HG03469 (cell line): ENCODE measurements around the gene ALDH18A1.
"Not testable (repeated sequence)": the region's sequence is repeated elsewhere in the genome, so short reads cannot be mapped to it uniquely, and the experiment has no call there.

ENCODE experiments used
- ATAC-seq: cut with Tn5 transposase; IDR thresholded peaks from one replicate; pipeline ENCODE4 v1.9.1; 2021; ENCODE audit warnings: mild to moderate bottlenecking, moderate library complexity, moderate number of reproducible peaks; ENCODE audit not compliant: unreplicated experiment

ALDH18A1 gene

GRCh38 chr10:95651346-95652060, 5.0 kb downstream of the ALDH18A1 start:
- no peak for ATAC-seq

- no peak for ATAC-seq
These were observed 6.3 kb downstream of the ALDH18A1 start for GRCh38 chr10:95650232-95650631.

GRCh38 chr10:95648138-95648537, 8.4 kb downstream of the ALDH18A1 start:
- ATAC-seq: no peak

- ATAC-seq: no peak
These were observed 10.4 kb downstream of the ALDH18A1 start for GRCh38 chr10:95646160-95646559.

GRCh38 chr10:95644901-95645300, 11.6 kb downstream of the ALDH18A1 start:
- ATAC-seq: no peak

- no peak for ATAC-seq
These were observed 15.6 kb downstream of the ALDH18A1 start for GRCh38 chr10:95640891-95641315.

- ATAC-seq: no peak
These were observed 18.6 kb downstream of the ALDH18A1 start for GRCh38 chr10:95637911-95638310.

- ATAC-seq: no peak
These were observed 19.4 kb downstream of the ALDH18A1 start for GRCh38 chr10:95637140-95637539.

- ATAC-seq: no peak
These were observed 21.2 kb downstream of the ALDH18A1 start for GRCh38 chr10:95635319-95635733.

- no peak for ATAC-seq
These were observed 27.7 kb downstream of the ALDH18A1 start for GRCh38 chr10:95628786-95629185.

GRCh38 chr10:95626500-95626899, 30.0 kb downstream of the ALDH18A1 start:
- no peak for ATAC-seq

GRCh38 chr10:95620415-95620814, 36.1 kb downstream of the ALDH18A1 start:
- not testable (repeated sequence) for ATAC-seq

- no peak for ATAC-seq
These were observed 38.4 kb downstream of the ALDH18A1 start for GRCh38 chr10:95618101-95618500.

GRCh38 chr10:95616446-95616845, 40.1 kb downstream of the ALDH18A1 start:
- ATAC-seq: no peak

GRCh38 chr10:95613330-95613729, 43.2 kb downstream of the ALDH18A1 start:
- ATAC-seq: no peak

- ATAC-seq: no peak
These were observed 45.8 kb downstream of the ALDH18A1 start for GRCh38 chr10:95610727-95611126.

GRCh38 chr10:95606922-95607321, 49.6 kb downstream of the ALDH18A1 start:
- ATAC-seq: no peak

GRCh38 chr10:95605163-95605562, 51.3 kb downstream of the ALDH18A1 start:
- no peak for ATAC-seq

- ATAC-seq: no peak
These were observed 51.9 kb downstream of the ALDH18A1 start for GRCh38 chr10:95604630-95605029.

GRCh38 chr10:95602382-95602781, 54.1 kb downstream of the ALDH18A1 start:
- no peak for ATAC-seq

- no peak for ATAC-seq
These were observed 55.3 kb downstream of the ALDH18A1 start for GRCh38 chr10:95601116-95601719.

GRCh38 chr10:95600158-95600557, 56.4 kb downstream of the ALDH18A1 start:
- ATAC-seq: no peak

- no peak for ATAC-seq
These were observed 58.7 kb downstream of the ALDH18A1 start for GRCh38 chr10:95597788-95598187.
